ENCODE results near the gene ITPR1.

The ITPR1 gene

DNA sequence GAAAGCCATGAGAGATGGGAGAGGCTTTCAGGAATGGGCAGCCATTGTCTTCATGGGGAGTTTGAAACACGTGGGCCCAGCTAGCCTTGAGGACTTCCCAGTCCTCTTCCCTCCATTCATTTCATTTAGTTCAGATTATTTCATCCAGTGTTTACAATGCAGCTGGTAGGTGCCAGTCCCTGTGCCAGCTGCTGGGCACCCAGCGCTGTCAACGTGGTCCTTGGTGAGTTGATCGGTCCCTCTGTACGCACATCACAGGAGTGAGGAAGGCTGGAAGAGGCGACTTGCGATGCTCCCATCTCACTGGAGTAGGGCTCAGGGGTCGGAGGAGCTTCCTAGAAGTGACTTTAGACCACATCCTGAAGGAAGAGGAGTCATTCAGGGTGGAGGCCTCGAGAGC lies 279.7 kb downstream of the ITPR1 start:
- H3K9me2 ChIP-seq (ENCODE audit: low read depth, low read length), result no peaks in the 10 kb centered on the region
- H3F3A ChIP-seq (ENCODE audit: insufficient read depth, low read length), result no peaks in the 10 kb centered on the region
- no peaks in the 10 kb centered on the region for H3K27me3 ChIP-seq (ENCODE audit: insufficient read depth, low read length)
- H4K20me1 ChIP-seq (ENCODE audit: insufficient read depth, low read length), result no peaks in the 10 kb centered on the region
- H3K4me2 ChIP-seq (ENCODE audit: low read length), result no peak overlapping the region
- no peak overlapping the region for H3K9ac ChIP-seq (ENCODE audit: low read length)
- no peak for TF ChIP-seq EZH2 (IDR thresholded peaks at IDR 0.05; ENCODE audit: borderline replicate concordance, low read length)
- TF ChIP-seq, protein P1, sequence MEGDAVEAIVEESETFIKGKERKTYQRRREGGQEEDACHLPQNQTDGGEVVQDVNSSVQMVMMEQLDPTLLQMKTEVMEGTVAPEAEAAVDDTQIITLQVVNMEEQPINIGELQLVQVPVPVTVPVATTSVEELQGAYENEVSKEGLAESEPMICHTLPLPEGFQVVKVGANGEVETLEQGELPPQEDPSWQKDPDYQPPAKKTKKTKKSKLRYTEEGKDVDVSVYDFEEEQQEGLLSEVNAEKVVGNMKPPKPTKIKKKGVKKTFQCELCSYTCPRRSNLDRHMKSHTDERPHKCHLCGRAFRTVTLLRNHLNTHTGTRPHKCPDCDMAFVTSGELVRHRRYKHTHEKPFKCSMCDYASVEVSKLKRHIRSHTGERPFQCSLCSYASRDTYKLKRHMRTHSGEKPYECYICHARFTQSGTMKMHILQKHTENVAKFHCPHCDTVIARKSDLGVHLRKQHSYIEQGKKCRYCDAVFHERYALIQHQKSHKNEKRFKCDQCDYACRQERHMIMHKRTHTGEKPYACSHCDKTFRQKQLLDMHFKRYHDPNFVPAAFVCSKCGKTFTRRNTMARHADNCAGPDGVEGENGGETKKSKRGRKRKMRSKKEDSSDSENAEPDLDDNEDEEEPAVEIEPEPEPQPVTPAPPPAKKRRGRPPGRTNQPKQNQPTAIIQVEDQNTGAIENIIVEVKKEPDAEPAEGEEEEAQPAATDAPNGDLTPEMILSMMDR (IDR thresholded peaks at IDR 0.05; ENCODE audit: low read length), result no peak
- no peaks in the 10 kb centered on the region for H3K9me3 ChIP-seq (ENCODE audit: low read length)
- no peak overlapping the region for H3K27ac ChIP-seq (ENCODE audit: low read depth, low read length, poor library complexity, severe bottlenecking)
- no peaks in the 10 kb centered on the region for H3K79me2 ChIP-seq (ENCODE audit: insufficient read depth, low read length)
- H3K4me1 ChIP-seq (ENCODE audit: insufficient read depth, low read length, severe bottlenecking), result peaks cover 11% of the 10 kb centered on the region
- H2AFZ ChIP-seq (ENCODE audit: low read length), result no peak overlapping the region
- H3K36me3 ChIP-seq (ENCODE audit: insufficient read depth, low read length), result no peaks in the 10 kb centered on the region
- H3K4me3 ChIP-seq (ENCODE audit: low read depth, low read length, poor library complexity, severe bottlenecking), result no peak overlapping the region

DNA sequence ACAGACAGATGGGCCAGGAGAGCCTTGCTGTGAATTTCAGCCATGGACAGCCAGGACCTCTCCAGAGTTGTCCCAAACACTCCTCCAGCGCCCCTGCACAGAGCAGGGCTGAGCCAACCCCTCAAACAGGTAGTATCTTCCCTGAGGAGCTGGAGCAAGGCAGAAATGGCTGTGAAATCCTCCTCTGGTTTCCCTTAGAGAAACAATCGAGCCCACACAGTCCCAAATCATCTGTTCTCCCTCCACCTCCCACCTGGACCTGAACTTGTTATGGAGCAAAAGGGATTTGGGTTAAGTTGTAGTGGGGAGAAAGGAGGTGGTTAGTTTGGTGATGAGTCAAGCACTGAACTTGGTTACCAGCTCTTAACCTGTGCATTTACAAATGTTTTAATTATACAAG lies 280.4 kb downstream of the ITPR1 start:
- H2AFZ ChIP-seq (ENCODE audit: low read length), result no peak overlapping the region
- H3K4me2 ChIP-seq (ENCODE audit: low read length), result no peak overlapping the region
- H3K36me3 ChIP-seq (ENCODE audit: insufficient read depth, low read length), result no peaks in the 10 kb centered on the region
- H3K4me1 ChIP-seq (ENCODE audit: insufficient read depth, low read length, severe bottlenecking), result peaks cover 11% of the 10 kb centered on the region
- H3K9me3 ChIP-seq (ENCODE audit: low read length), result no peaks in the 10 kb centered on the region
- no peaks in the 10 kb centered on the region for H3F3A ChIP-seq (ENCODE audit: insufficient read depth, low read length)
- no peaks in the 10 kb centered on the region for H3K79me2 ChIP-seq (ENCODE audit: insufficient read depth, low read length)
- TF ChIP-seq, protein P1 (IDR thresholded peaks at IDR 0.05; ENCODE audit: low read length), result no peak
- no peak for TF ChIP-seq EZH2 (IDR thresholded peaks at IDR 0.05; ENCODE audit: borderline replicate concordance, low read length)
- no peak overlapping the region for H3K27ac ChIP-seq (ENCODE audit: low read depth, low read length, poor library complexity, severe bottlenecking)
- H3K9me2 ChIP-seq (ENCODE audit: low read depth, low read length), result no peaks in the 10 kb centered on the region
- H3K4me3 ChIP-seq (ENCODE audit: low read depth, low read length, poor library complexity, severe bottlenecking), result no peak overlapping the region
- no peak overlapping the region for H3K9ac ChIP-seq (ENCODE audit: low read length)
- H3K27me3 ChIP-seq (ENCODE audit: insufficient read depth, low read length), result no peaks in the 10 kb centered on the region
- no peaks in the 10 kb centered on the region for H4K20me1 ChIP-seq (ENCODE audit: insufficient read depth, low read length)

DNA sequence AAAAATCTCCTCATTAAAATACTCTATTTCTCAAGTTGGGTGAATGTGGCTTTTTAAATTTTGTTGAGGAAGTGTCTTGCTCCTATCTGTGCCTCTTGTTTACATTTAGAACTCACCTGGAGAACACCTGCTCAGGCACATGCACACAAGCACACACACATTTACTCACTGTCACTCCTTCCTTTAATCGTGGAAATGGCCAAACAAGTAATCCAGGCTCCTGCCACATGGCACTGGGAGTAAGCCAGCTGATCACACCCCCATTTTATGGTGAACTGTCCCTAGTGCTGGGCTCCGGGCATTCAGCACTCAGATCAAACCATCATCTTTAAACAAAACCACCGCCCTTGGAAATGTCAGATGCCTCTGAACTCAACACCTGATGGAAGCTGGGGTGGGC lies 281.4 kb downstream of the ITPR1 start:
- no peak overlapping the region for H2AFZ ChIP-seq (ENCODE audit: low read length)

More for the DNA sequence above, 281.4 kb downstream of the ITPR1 start:
- no peak for TF ChIP-seq EZH2 (IDR thresholded peaks at IDR 0.05; ENCODE audit: borderline replicate concordance, low read length)
- TF ChIP-seq, protein P1 (IDR thresholded peaks at IDR 0.05; ENCODE audit: low read length), result no peak
- H4K20me1 ChIP-seq (ENCODE audit: insufficient read depth, low read length), result no peaks in the 10 kb centered on the region
- H3K27me3 ChIP-seq (ENCODE audit: insufficient read depth, low read length), result no peaks in the 10 kb centered on the region
- no peaks in the 10 kb centered on the region for H3F3A ChIP-seq (ENCODE audit: insufficient read depth, low read length)
- no peak overlapping the region for H3K4me2 ChIP-seq (ENCODE audit: low read length)
- H3K79me2 ChIP-seq (ENCODE audit: insufficient read depth, low read length), result no peaks in the 10 kb centered on the region
- no peak overlapping the region for H3K27ac ChIP-seq (ENCODE audit: low read depth, low read length, poor library complexity, severe bottlenecking)
- no peak overlapping the region for H3K4me3 ChIP-seq (ENCODE audit: low read depth, low read length, poor library complexity, severe bottlenecking)
- no peaks in the 10 kb centered on the region for H3K9me3 ChIP-seq (ENCODE audit: low read length)
- H3K9ac ChIP-seq (ENCODE audit: low read length), result no peak overlapping the region
- H3K4me1 ChIP-seq (ENCODE audit: insufficient read depth, low read length, severe bottlenecking), result peaks cover 11% of the 10 kb centered on the region
- H3K36me3 ChIP-seq (ENCODE audit: insufficient read depth, low read length), result no peaks in the 10 kb centered on the region
- H3K9me2 ChIP-seq (ENCODE audit: low read depth, low read length), result no peaks in the 10 kb centered on the region
